HepG2 (cell line): ENCODE measurements around the gene RCAN2.

Experiments used
- ETV5 ChIP-seq: IDR thresholded peaks from 2 replicates; pipeline ENCODE4 v1.6.1; 2018; ENCODE audit warnings: missing biosample characterization, missing genetic modification reagents, inconsistent platforms, borderline replicate concordance
- ZNF318 ChIP-seq: sonication (generic); formaldehyde crosslinking; IDR thresholded peaks from 2 replicates; pipeline ENCODE4 v1.4.0; 2020; ENCODE audit warnings: mild to moderate bottlenecking, missing genetic modification reagents
- ZNF441 ChIP-seq: sonication (generic); formaldehyde crosslinking; IDR thresholded peaks from 2 replicates; pipeline ENCODE4 v1.7.0; 2021; ENCODE audit warnings: missing genetic modification reagents, borderline replicate concordance
- ZNF766 ChIP-seq: sonication (generic); formaldehyde crosslinking; IDR thresholded peaks from 2 replicates; pipeline ENCODE4 v1.5.0; 2020; ENCODE audit warnings: missing genetic modification reagents, borderline replicate concordance

- TF ChIP-seq ZNF766 (CRISPR knock-in tag) = no peak
- TF ChIP-seq ZNF318 (CRISPR knock-in tag) = no peak
- TF ChIP-seq ETV5 (CRISPR knock-in tag) = no peak
- no peak for TF ChIP-seq ZNF441 (CRISPR knock-in tag)
Observed at GRCh38 chr6:46390153-46390876, 100.9 kb downstream of the RCAN2 start.
